Measurements from ENCODE around the gene ADGRG3. TPM values are rescaled to one million over a fixed set of nuclear protein-coding genes. Genes with fewer than 3 reads are reported as not detected.

The ADGRG3 gene
- total and polyA plus RNA-seq, 2 of the 13 experiments (the other 11 are each of a cell fraction or from before 2014, with no cell fraction given) = 2.7 to 11.8 TPM

GRCh38 chr16:57667526-57668262 is 412 bp upstream of the ADGRG3 start (continued):
- TF ChIP-seq BHLHE40 (IDR thresholded peaks at IDR 0.05; ENCODE audit: low read length) (peak; percentile 38; the same call in 1 of the 2 replicates), ZNF614 (CRISPR knock-in tag; IDR thresholded peaks at IDR 0.05; ENCODE audit: borderline replicate concordance) (0 out of 2 replicates have a peak, but pooled peaks have one; percentile 25), ZNF772 (CRISPR knock-in tag; IDR thresholded peaks at IDR 0.05) (no peak), TBX2 (CRISPR knock-in tag; IDR thresholded peaks at IDR 0.05; ENCODE audit: borderline replicate concordance) (peak; percentile 84), ZNF432 (CRISPR knock-in tag; IDR thresholded peaks at IDR 0.05; ENCODE audit: borderline replicate concordance) (no peak), ARID3A (IDR thresholded peaks at IDR 0.05; ENCODE audit: low read depth, low read length) (peak; percentile 49), CENPT (CRISPR knock-in tag; IDR thresholded peaks at IDR 0.05; ENCODE audit: low read depth) (no peak), ZNF501 (CRISPR knock-in tag; IDR thresholded peaks at IDR 0.05) (peak; percentile 1; the same call in 1 of the 2 replicates), ZNF547 (CRISPR knock-in tag; IDR thresholded peaks at IDR 0.05) (peak; percentile 82), FOXK2 (IDR thresholded peaks at IDR 0.05) (no peak), RNF2 (conservative IDR thresholded peaks at IDR 0.05; ENCODE audit: low read depth) (peak; percentile 68; the same call in 1 of the 2 replicates), ZNF687 (CRISPR knock-in tag; IDR thresholded peaks at IDR 0.05) (peak; percentile 98)
- TF ChIP-seq, protein P1, sequence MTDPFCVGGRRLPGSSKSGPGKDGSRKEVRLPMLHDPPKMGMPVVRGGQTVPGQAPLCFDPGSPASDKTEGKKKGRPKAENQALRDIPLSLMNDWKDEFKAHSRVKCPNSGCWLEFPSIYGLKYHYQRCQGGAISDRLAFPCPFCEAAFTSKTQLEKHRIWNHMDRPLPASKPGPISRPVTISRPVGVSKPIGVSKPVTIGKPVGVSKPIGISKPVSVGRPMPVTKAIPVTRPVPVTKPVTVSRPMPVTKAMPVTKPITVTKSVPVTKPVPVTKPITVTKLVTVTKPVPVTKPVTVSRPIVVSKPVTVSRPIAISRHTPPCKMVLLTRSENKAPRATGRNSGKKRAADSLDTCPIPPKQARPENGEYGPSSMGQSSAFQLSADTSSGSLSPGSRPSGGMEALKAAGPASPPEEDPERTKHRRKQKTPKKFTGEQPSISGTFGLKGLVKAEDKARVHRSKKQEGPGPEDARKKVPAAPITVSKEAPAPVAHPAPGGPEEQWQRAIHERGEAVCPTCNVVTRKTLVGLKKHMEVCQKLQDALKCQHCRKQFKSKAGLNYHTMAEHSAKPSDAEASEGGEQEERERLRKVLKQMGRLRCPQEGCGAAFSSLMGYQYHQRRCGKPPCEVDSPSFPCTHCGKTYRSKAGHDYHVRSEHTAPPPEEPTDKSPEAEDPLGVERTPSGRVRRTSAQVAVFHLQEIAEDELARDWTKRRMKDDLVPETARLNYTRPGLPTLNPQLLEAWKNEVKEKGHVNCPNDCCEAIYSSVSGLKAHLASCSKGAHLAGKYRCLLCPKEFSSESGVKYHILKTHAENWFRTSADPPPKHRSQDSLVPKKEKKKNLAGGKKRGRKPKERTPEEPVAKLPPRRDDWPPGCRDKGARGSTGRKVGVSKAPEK (CRISPR knock-in tag; IDR thresholded peaks at IDR 0.05; ENCODE audit: borderline replicate concordance) = no peak
- TF ChIP-seq, protein P2, sequence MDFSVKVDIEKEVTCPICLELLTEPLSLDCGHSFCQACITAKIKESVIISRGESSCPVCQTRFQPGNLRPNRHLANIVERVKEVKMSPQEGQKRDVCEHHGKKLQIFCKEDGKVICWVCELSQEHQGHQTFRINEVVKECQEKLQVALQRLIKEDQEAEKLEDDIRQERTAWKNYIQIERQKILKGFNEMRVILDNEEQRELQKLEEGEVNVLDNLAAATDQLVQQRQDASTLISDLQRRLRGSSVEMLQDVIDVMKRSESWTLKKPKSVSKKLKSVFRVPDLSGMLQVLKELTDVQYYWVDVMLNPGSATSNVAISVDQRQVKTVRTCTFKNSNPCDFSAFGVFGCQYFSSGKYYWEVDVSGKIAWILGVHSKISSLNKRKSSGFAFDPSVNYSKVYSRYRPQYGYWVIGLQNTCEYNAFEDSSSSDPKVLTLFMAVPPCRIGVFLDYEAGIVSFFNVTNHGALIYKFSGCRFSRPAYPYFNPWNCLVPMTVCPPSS (IDR thresholded peaks at IDR 0.05) = no peak
- TF ChIP-seq, protein P3, sequence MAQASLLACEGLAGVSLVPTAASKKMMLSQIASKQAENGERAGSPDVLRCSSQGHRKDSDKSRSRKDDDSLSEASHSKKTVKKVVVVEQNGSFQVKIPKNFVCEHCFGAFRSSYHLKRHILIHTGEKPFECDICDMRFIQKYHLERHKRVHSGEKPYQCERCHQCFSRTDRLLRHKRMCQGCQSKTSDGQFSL (CRISPR knock-in tag; IDR thresholded peaks at IDR 0.05) = no peak

All from HepG2 (cell line).